ENCODE data around the gene EGLN2.
"Not testable (repeated sequence)": the region's sequence is repeated elsewhere in the genome, so short reads cannot be mapped to it uniquely, and the experiment has no call there.

DNA sequence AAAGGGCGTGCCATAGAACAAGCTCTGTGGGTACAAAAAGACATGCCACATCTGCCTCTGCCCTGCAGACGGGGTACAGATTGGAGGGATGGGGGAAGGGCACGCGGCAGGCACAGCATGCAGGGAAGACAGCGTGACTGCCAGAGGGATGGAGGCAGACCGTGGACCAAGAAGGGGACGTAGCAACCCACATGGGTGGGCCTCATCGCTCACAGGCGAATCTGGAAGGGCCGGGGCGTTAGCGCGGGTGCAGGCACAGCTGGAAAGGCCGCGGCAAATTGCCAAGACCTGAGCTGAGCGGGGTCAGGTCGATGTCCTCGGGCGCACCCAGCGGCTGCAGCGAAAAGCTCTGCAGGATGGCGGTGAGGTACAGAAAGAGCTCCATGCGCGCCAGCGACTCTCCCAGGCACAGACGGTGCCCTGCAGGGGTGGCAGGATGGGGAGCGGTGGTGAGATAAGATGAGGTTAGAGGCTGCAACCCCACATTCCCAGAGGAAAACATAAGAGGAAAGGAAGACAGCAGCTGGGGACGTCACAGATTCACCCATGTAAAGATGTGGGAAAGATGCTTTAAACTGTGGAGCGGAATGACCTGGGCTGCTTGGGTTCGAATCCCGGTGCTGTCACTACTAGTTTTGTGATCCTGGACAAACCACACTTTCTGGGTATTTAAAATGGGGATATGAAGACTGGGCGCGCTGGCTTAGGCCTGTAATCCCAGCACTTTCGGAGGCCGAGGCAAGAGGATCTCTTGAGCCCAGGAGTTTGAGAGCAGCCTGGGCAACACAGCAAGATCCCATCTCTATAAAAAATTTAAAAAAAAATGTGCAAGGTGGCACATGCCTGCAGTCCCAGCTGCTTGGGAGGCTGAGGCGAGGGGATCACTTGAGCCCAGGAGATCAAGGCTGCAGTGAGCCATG, 19.7 kb downstream of the EGLN2 start:
- TF ChIP-seq, protein P1, sequence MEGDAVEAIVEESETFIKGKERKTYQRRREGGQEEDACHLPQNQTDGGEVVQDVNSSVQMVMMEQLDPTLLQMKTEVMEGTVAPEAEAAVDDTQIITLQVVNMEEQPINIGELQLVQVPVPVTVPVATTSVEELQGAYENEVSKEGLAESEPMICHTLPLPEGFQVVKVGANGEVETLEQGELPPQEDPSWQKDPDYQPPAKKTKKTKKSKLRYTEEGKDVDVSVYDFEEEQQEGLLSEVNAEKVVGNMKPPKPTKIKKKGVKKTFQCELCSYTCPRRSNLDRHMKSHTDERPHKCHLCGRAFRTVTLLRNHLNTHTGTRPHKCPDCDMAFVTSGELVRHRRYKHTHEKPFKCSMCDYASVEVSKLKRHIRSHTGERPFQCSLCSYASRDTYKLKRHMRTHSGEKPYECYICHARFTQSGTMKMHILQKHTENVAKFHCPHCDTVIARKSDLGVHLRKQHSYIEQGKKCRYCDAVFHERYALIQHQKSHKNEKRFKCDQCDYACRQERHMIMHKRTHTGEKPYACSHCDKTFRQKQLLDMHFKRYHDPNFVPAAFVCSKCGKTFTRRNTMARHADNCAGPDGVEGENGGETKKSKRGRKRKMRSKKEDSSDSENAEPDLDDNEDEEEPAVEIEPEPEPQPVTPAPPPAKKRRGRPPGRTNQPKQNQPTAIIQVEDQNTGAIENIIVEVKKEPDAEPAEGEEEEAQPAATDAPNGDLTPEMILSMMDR (IDR thresholded peaks at IDR 0.05), result not testable (repeated sequence)
- peak in 1 of 3 donors; percentile 38 for TF ChIP-seq POLR2AphosphoS5 (IDR thresholded peaks at IDR 0.05)
